ENCODE data around the gene RAB6C.
"Not testable (repeated sequence)": the region's sequence is repeated elsewhere in the genome, so short reads cannot be mapped to it uniquely, and the experiment has no call there.

Gene RAB6C

GRCh38 chr2:129996657-129997237, 17.3 kb downstream of the RAB6C start:
- DNase-seq = not testable (repeated sequence)

- DNase-seq = not testable (repeated sequence)
These were observed 19.3 kb downstream of the RAB6C start for GRCh38 chr2:129998771-129999170.

DNA sequence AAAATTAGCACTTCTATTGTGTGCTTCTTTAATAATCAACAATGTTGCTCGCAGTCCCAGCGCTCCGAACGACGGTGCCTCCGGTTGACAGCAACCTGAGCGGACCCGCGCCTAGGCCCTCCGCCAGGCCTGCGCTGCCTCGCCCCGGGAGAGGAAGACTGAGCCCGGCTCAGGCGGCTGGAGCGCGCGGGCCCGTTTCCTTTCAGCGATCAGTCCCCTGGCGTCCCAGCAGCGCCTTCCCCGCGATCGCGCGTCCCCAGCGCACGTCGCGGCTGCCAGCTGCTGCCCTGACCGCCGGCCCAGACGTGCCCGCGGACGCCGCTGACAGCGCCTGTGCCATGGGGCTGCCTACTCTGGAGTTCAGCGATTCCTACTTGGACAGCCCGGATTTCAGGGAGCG, 26.4 kb downstream of the RAB6C start:
- not testable (repeated sequence) for DNase-seq

GRCh38 chr2:130016701-130017100, 37.2 kb downstream of the RAB6C start:
- DNase-seq = not testable (repeated sequence)

DNA sequence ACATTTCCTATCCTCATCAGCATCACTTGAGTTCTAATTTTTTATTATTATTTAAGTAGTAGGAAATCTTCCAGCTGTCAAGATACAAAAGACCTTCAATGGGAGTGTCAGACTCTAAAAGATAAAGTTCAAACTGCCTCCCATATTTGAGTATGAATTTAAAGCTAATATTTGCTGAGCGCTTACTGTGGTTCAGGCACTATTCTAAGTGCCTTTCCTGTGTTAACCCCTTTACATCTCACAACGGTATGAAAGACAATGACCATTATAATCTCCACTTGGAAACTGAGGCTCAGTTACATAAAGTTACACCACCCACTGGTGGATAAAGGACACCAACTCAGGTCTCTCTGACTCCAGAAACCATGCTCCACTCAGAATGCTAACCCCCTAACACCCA, 39.9 kb downstream of the RAB6C start:
- no peak for DNase-seq

- not testable (repeated sequence) for DNase-seq
These were observed 40.6 kb downstream of the RAB6C start for GRCh38 chr2:130020069-130020468.

- not testable (repeated sequence) for DNase-seq
These were observed 46.5 kb downstream of the RAB6C start for GRCh38 chr2:130025931-130026330.

Measured in stimulated activated CD4-positive, alpha-beta T cell treated with anti-CD3 and anti-CD28 coated beads, Interleukin-4, amount 100 ng/mL, for 24 hours (primary cell).